Neural cell (in vitro differentiated cells): ENCODE results near the gene FOSL1. TPM values are rescaled to one million over a fixed set of nuclear protein-coding genes. Genes with fewer than 3 reads are reported as not detected.

Source experiments
- H2AFZ ChIP-seq: fragments of 200-600, 300-800 bp; sonication (generic), shearing (Covaris generic); 2 replicates; pipeline ENCODE4 v1.6.0; 2014; ENCODE audit warnings: low read depth, mild to moderate bottlenecking, antibody characterized with exemption, low read length, moderate library complexity
- H3F3A ChIP-seq: fragments of 200-600 bp; shearing (Covaris generic); 2 replicates; pipeline ENCODE4 v1.6.1; 2016; ENCODE audit warnings: mild to moderate bottlenecking, moderate library complexity, mixed read lengths, antibody characterized with exemption, low read length; ENCODE audit not compliant: insufficient read depth, poor library complexity, severe bottlenecking
- H3K27ac ChIP-seq: fragments of 200-600, 300-800 bp; sonication (generic), shearing (Covaris generic); 2 replicates; pipeline ENCODE4 v1.5.1; 2014; ENCODE audit warnings: mild to moderate bottlenecking, low read length, moderate library complexity
- H3K27me3 ChIP-seq: fragments of 300-800, 200-600 bp; sonication (generic), shearing (Covaris generic); 2 replicates; pipeline ENCODE4 v1.6.0; 2014; ENCODE audit warnings: mild to moderate bottlenecking, low read depth, low read length, moderate library complexity; ENCODE audit not compliant: insufficient read depth
- H3K36me3 ChIP-seq: fragments of 300-800, 200-600 bp; sonication (generic), shearing (Covaris generic); 2 replicates; pipeline ENCODE4 v1.5.1; 2014; ENCODE audit warnings: mild to moderate bottlenecking, antibody characterized with exemption, low read length, moderate library complexity; ENCODE audit not compliant: insufficient read depth
- H3K4me2 ChIP-seq: fragments of 300-800, 200-600 bp; sonication (generic), shearing (Covaris generic); 2 replicates; pipeline ENCODE4 v1.6.0; 2014; ENCODE audit warnings: mild to moderate bottlenecking, low read length
- H3K4me3 ChIP-seq: fragments of 300-800, 200-600 bp; sonication (generic), shearing (Covaris generic); 2 replicates; pipeline ENCODE4 v1.5.1; 2014; ENCODE audit warnings: mild to moderate bottlenecking, low read length, moderate library complexity
- H3K79me2 ChIP-seq: fragments of 200-600 bp; shearing (Covaris generic); replicated peaks from 2 replicates; pipeline ENCODE4 v1.6.0; 2014; ENCODE audit warnings: mild to moderate bottlenecking, low read length, moderate library complexity; ENCODE audit not compliant: insufficient read depth
- H3K9ac ChIP-seq: fragments of 300-800, 200-600 bp; sonication (generic), shearing (Covaris generic); 2 replicates; pipeline ENCODE4 v1.6.1; 2016; ENCODE audit warnings: mild to moderate bottlenecking, low read length, mixed read lengths
- H3K9me2 ChIP-seq: fragments of 200-600 bp; shearing (Covaris generic); 2 replicates; pipeline ENCODE4 v1.6.1; 2016; ENCODE audit warnings: mild to moderate bottlenecking, low read length, mixed read lengths; ENCODE audit not compliant: insufficient read depth
- H3K9me3 ChIP-seq: fragments of 200-600, 300-800 bp; sonication (generic), shearing (Covaris generic); 2 replicates; pipeline ENCODE4 v1.6.1; 2016; ENCODE audit warnings: mild to moderate bottlenecking, mixed run types, low read length, moderate library complexity, mixed read lengths
- H4K20me1 ChIP-seq: fragments of 200-600 bp; shearing (Covaris generic); 2 replicates; pipeline ENCODE4 v1.6.1; 2016; ENCODE audit warnings: mild to moderate bottlenecking, mixed run types; ENCODE audit not compliant: insufficient read depth
- CTCF ChIP-seq: fragments of 450-650 bp; IDR thresholded peaks from 2 replicates; pipeline ENCODE4 v1.5.1; 2014; ENCODE audit warnings: antibody characterized with exemption, mild to moderate bottlenecking, moderate library complexity; ENCODE audit not compliant: poor library complexity, severe bottlenecking
- EP300 ChIP-seq: fragments of 450-650 bp; conservative IDR thresholded peaks from 2 replicates; pipeline ENCODE4 v1.6.1; 2014; ENCODE audit warnings: antibody characterized with exemption, mild to moderate bottlenecking, moderate library complexity; ENCODE audit not compliant: poor library complexity, severe bottlenecking
- EZH2 ChIP-seq: fragments of 200-600, 300-800 bp; shearing (Covaris generic), sonication (generic); IDR thresholded peaks from 2 replicates; pipeline ENCODE4 v1.6.1; 2014; ENCODE audit warnings: antibody characterized with exemption, low read length, borderline replicate concordance, mild to moderate bottlenecking; ENCODE audit not compliant: insufficient read depth, poor library complexity, severe bottlenecking
- MXI1 ChIP-seq: fragments of 450-650 bp; conservative IDR thresholded peaks from 2 replicates; pipeline ENCODE4 v1.6.1; 2014; ENCODE audit warnings: antibody characterized with exemption, mild to moderate bottlenecking; ENCODE audit not compliant: poor library complexity, severe bottlenecking
- POLR2AphosphoS5 ChIP-seq: IDR thresholded peaks from 2 replicates; pipeline ENCODE4 v1.6.1; 2012
- RAD21 ChIP-seq: fragments of 450-650 bp; conservative IDR thresholded peaks from 2 replicates; pipeline ENCODE4 v1.6.1; 2014; ENCODE audit warnings: antibody characterized with exemption, mild to moderate bottlenecking, moderate library complexity
- REST ChIP-seq: IDR thresholded peaks from 2 replicates; pipeline ENCODE4 v1.6.1; 2012; ENCODE audit warnings: borderline replicate concordance
- SMC3 ChIP-seq: fragments of 450-650 bp; conservative IDR thresholded peaks from 2 replicates; pipeline ENCODE4 v1.6.1; 2014; ENCODE audit warnings: antibody characterized with exemption, mild to moderate bottlenecking, moderate library complexity; ENCODE audit not compliant: poor library complexity
- TAF1 ChIP-seq: IDR thresholded peaks from 2 replicates; pipeline ENCODE4 v1.6.1; 2012; ENCODE audit warnings: low read depth
- polyA plus RNA-seq: library from polyadenylated mRNA; depleted of rRNA; stranded (reverse); fragments of >200 nt; gene quantifications from 2 replicates; pipeline ENCODE4 v1.2.3, GENCODE V29; 2014

The FOSL1 gene
- polyA plus RNA-seq, 1 donor from 2014 or later = not detected

- H3K27ac ChIP-seq = peak overlapping the region; percentile 92
- H3K4me2 ChIP-seq = peak overlapping the region; percentile 94
- peak overlapping the region; percentile 97 for H3K9ac ChIP-seq
- H3K36me3 ChIP-seq = no peaks in the 10 kb centered on the region
- H3F3A ChIP-seq = peaks cover 4% of the 10 kb centered on the region
- peaks cover 17% of the 10 kb centered on the region for H3K79me2 ChIP-seq
- peak overlapping the region; percentile 96 for H3K4me3 ChIP-seq
- H4K20me1 ChIP-seq = no peaks in the 10 kb centered on the region
- H3K27me3 ChIP-seq = no peaks in the 10 kb centered on the region
- H3K9me2 ChIP-seq = no peaks in the 10 kb centered on the region
- peak overlapping the region; percentile 92 for H2AFZ ChIP-seq
- TF ChIP-seq MXI1 (peak; percentile 93), EZH2 (no peak)
- no peaks in the 10 kb centered on the region for H3K9me3 ChIP-seq
Measured at GRCh38 chr11:65887723-65888162, 12.4 kb downstream of the FOSL1 start.

GRCh38 chr11:65886826-65887722, 13.1 kb downstream of the FOSL1 start:
- peak overlapping the region; percentile 94 for H3K4me2 ChIP-seq
- H4K20me1 ChIP-seq = no peaks in the 10 kb centered on the region
- peaks cover 4% of the 10 kb centered on the region for H3F3A ChIP-seq
- no peak overlapping the region for H2AFZ ChIP-seq
- no peak for TF ChIP-seq SMC3
- no peak for TF ChIP-seq RAD21
- no peak for TF ChIP-seq EZH2
- TF ChIP-seq CTCF = no peak
- TF ChIP-seq EP300 = no peak
- TF ChIP-seq MXI1 = no peak
- H3K36me3 ChIP-seq = no peaks in the 10 kb centered on the region
- no peaks in the 10 kb centered on the region for H3K9me3 ChIP-seq
- H3K9ac ChIP-seq = peak overlapping the region; percentile 97
- peaks cover 17% of the 10 kb centered on the region for H3K79me2 ChIP-seq
- H3K27me3 ChIP-seq = no peaks in the 10 kb centered on the region
- no peaks in the 10 kb centered on the region for H3K9me2 ChIP-seq
- peak overlapping the region; percentile 96 for H3K4me3 ChIP-seq
- peak overlapping the region; percentile 92 for H3K27ac ChIP-seq

GRCh38 chr11:65885808-65886536, 14.2 kb downstream of the FOSL1 start:
- Histone ChIP-seq H2AFZ (no peak overlapping the region), H3K4me2 (no peak overlapping the region), H3K27ac (no peak overlapping the region), H3K9me2 (no peaks in the 10 kb centered on the region), H3K79me2 (peaks cover 17% of the 10 kb centered on the region), H3K9ac (peak overlapping the region; percentile 26), H3K36me3 (no peaks in the 10 kb centered on the region), H3K9me3 (no peaks in the 10 kb centered on the region), H4K20me1 (no peaks in the 10 kb centered on the region), H3K27me3 (no peaks in the 10 kb centered on the region), H3K4me3 (peak overlapping the region; percentile 96), H3F3A (peaks cover 4% of the 10 kb centered on the region)
- TF ChIP-seq POLR2AphosphoS5 (no peak), CTCF (no peak), REST (no peak), EZH2 (no peak), SMC3 (no peak), TAF1 (no peak), MXI1 (no peak), RAD21 (no peak), EP300 (no peak)
